GM12891 (cell line): Measurements from ENCODE around the gene SLC4A3.

Source experiments
- PAX5 ChIP-seq: IDR thresholded peaks from 2 replicates; pipeline ENCODE4 v1.6.1; 2011; ENCODE audit warnings: low read length, moderate library complexity, mild to moderate bottlenecking; ENCODE audit not compliant: insufficient read depth, severe bottlenecking
- POLR2A ChIP-seq: IDR thresholded peaks from 2 replicates; pipeline ENCODE4 v1.6.1; 2011; ENCODE audit warnings: low read depth, low read length, control low read depth
- TAF1 ChIP-seq: IDR thresholded peaks from 2 replicates; pipeline ENCODE4 v1.6.1; 2011; ENCODE audit warnings: low read depth, low read length, control low read depth

- TF ChIP-seq PAX5 (no peak), POLR2A (no peak), TAF1 (no peak)
Observed at GRCh38 chr2:219631406-219631891, 4.0 kb downstream of the SLC4A3 start.
